ENCODE data around the gene DACT2.

Gene DACT2

DNA sequence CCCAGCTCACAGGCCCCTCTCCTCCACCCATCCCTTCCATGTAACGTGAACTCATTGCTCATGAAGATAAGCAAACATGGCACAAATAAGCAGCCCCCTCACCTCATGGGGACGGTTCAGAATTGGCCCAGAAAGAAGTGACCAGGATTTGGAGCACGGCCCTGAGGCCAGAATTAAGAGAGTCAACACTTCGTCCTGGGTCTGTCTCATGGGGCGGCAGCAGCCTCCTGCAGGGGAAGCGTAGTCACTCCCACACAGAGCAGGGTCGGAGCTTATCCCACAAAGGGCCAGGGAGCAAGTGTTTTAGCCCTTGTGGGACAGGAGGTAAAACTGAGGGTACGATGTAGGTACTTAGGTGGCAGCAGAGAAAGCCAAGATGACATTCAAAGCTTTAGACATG is 28.6 kb upstream of the DACT2 start:
- DNase-seq (ENCODE audit: low read depth), result no peak

DNA sequence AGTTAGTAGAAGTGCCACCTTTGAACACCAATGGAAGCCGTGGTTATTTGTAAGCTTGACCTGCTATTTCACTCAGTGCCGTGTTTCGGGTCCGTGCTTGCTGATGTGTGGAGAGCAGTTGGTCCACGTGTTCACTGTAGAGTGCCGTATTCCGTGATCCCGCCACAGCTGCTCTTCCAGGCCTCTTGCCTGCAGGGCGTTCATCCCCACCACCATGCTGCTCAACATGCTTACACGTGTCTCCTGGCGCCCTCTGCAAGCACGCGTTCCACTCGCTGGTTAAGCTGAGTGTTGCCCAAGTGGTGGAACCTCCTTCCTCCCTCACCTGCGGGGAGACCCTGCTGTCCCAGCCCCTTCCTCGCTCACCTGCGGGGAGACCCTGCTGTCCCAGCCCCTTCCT is 28.0 kb upstream of the DACT2 start:
- DNase-seq (ENCODE audit: low read depth), result no peak

DNA sequence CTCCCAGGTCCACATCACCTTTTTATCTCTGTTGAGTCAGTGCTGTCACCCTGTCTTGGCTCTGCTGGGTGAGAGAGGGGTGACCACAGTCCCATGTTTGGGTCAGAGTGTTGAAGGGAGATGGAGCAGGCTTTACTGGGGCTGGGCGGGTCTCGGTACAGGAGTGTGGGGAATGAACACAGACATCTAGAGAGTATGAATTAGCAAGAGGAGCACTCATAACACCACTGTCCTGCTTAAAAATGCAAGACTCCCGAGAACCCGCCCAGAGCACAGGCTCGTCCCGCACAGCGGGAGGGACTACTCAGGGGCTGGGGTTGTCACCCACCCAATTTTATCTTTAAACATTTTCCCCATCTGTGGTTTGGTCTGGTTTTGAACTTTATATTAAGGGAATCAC is 27.5 kb upstream of the DACT2 start:
- no peak for DNase-seq (ENCODE audit: low read depth)

DNA sequence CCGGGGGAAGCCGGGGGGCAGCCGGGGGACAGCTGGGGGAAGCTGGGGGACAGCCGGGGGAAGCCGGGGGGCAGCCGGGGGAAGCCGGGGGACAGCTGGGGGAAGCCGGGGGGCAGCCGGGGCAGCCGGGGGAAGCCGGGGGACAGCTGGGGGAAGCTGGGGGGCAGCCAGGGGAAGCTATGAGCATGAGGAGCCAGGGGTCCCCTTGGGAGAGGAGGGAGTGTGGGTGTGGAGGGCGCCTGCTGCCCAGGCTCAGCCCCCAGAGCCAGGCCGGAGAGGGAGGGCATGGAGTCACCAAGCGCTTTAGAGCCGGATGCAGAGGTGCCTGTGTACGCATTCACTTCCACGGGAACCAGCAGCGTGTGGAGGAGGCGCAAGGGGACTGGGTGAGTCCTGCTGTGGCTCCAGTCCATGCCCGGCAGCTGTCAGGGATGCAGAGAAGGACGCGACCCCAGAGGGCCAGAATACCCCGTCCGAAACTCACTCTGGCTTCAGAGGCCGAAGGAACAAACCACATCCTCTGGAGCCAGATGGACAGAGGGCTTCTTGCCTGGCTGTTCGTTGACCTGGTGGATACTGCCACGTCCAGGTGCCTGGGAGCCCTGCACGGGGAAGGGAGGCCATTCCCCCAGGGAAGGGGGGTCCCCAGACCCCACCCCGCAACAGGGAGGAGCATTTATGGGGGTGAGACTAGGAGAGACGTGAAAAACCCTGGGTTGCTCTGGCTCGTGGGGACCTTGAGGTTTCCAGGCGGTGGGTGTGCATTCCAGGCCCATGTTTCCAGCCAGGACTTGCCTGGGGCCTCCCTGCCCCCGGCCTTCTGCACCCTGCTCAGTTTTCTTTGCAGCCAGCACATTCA is 26.5 kb upstream of the DACT2 start:
- DNase-seq (ENCODE audit: low read depth), result no peak

DNA sequence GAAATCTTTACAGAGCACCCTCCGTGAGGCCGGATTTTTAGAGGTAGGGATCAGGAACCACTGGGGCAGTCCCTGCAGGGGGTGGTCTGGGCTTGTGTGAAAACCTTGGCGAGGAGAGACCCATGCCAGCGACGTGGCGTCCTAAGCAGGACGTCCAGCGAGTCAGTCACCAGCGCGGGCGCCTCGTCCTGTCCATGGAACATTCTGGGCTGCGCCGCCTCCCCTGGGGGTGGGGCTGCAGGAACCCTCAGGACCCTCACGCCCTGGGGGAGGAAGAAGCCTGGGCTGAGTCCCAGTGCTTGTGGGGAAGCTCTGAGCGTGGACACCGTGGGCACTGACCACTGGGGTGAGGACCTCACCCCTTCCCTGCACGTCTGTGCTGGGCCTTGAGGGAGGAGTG is 25.7 kb upstream of the DACT2 start:
- no peak for DNase-seq (ENCODE audit: low read depth)

DNA sequence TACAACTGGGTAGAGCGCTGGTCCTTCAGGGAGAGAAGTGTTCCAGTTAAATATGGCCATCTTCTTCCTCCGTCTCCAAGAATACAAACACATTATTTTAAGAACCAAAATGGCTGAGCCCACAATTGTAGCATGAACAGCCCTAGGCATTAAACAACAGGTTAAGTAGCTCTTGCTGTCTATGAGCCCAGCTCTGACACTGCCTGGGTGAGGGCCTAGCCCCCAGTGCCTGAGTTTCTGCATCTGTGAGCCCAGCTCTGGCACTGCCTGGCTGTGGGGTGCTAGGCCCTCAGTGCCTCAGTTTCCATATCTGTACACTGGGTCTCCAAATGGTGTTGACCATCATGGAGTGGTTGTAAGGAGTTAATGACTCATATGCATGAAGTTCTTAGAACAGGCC is 24.8 kb upstream of the DACT2 start:
- DNase-seq (ENCODE audit: low read depth), result no peak

DNA sequence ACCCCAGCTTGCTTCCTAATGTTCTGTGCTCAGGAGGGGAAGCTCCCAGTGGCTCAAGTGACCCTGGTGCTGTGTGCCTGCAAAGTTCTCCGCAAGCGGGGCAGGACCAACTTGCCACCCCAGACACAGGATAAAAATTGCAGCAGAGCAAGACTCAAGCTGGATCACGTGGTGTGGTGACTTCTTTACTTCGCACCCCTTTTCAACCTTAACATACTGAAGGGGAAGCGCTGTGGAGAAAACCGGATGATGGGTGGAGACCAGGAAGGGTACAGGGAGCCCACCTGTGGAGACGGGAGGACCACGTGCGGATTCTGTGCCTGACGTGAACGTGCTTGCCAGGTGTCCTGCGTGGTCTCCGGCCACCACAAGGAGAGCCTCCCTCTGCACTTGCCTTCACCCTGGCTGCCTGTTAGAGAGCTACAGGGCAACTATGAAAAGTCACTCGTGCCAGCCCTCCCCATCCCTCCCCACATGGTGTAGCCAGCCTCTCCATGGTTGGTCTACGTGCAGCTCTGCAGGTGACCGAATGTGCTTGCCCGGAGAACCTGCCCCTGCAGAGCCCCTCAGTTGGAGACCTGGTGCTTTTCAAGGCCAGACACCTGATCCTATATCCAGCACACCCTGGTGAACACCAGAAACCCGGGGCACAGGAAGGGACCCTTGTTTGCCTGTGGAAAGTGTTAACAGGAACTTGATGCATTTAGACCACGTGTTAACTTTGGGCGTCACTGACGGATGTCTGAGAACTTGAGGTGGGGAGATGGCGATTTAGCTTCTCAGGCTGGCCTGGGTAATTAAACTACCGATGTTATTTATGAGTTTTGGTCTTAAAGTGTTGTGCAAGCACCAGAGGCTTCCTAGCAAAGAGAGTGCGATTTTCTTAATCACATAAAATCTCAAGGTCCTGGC is 23.9 kb upstream of the DACT2 start:
- DNase-seq (ENCODE audit: low read depth), result no peak

DNA sequence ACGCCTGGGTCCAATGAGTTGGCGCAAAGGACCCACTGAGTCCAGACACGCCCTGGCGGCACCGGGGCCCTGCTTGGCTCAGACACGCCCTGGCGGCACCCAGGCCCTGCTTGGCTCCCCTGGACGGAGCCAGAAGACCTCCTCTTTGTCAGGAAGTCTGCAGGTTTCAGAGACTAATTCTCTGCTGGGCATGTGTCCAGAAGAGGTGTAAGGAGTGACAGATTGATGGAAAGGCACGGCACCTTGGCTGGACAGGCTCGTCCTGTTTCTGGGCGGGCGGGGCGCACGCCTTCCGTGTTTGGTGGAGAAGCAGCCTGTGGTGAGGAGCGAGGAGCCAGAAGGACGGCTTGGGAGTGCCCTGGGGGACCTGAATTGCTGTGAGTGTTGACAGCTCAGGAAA is 23.1 kb upstream of the DACT2 start:
- no peak for DNase-seq (ENCODE audit: low read depth)

DNA sequence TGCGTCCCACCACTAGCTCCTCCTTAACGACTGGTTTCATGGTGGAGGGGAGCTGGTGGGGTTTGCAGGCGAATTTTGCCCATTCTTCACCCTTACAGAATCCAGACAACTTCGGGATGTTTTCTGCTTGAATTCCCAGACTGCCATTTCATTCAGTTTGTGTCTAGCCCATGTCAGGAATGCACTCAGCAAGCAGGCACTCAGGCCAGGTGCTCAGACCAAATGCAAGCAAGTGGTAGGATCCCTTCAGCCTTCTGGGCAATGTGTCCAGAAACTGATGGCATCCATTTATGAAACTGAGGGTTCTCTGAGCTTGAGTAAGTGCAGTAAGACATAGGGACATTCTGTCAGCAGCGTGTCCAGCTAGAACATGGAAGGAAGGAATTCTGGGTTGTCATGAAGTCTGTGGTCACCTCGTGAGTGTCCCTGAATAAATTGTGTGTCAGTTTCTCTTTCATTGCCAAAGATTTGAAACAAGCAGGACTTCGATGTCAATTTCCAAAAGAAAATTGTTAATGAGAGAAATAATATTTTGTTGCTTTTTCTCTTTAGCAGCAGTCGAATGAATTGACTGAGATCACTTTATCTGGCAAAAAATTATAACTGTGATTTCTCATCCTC is 21.8 kb upstream of the DACT2 start:
- DNase-seq (ENCODE audit: low read depth), result no peak

DNA sequence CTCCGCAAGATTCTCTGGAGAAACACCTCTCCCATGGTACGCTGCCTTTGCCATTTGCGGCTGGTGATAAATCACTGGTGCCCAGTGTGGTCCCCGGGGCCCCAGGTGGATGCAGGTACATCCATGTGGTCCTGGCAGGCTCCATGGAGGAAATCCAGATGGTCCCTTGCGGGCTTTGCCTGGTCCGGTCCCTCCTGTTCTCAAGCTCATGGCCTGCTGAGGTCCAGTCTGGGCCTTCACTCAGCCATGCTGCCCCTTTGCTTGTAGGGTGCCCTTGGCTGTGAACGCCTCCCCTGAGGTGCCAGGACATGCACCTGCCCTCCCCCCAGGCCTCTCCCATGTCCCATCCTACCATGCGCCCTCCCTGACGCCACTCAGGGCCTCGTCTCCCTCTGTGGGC is 21.2 kb upstream of the DACT2 start:
- no peak for DNase-seq (ENCODE audit: low read depth)

DNA sequence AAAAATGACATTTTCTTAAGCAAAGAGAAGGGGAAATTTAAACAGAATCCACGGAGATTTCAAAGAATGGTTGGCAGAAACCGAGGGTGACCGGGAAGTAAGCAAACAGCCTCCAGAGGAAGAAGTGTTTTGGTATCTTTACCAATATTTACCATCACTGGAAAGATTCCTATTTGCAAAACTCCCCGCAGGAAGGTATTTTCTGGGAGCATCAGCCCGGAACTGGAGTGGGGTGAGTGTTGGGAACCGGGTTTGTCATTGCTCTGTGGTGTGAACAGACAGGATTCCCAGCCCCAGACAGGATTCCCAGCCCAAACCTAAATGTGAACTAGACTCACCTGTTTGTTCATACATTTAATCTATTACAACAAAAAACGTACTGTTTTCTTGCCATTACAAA is 19.2 kb upstream of the DACT2 start:
- no peak for DNase-seq (ENCODE audit: low read depth)

DNA sequence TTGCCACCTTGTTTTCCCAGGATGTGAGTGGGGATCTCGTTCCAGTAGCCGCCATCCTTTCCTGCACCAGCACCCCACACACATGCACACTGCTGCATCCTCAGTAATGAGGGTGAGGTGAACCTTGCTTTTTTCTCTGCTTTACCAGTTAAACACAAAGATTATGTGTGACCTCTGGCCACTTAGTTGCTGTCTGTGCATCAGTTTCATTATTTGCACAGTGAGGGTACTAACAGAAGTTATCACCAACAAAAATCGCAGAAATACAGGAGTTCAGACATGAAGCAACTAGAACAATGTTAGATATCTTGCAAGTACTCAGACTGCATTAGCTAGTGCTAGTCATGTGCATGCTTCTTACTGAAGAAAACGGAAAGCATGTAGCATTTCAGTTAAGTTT is 17.4 kb upstream of the DACT2 start:
- no peak for DNase-seq (ENCODE audit: low read depth)

DNA sequence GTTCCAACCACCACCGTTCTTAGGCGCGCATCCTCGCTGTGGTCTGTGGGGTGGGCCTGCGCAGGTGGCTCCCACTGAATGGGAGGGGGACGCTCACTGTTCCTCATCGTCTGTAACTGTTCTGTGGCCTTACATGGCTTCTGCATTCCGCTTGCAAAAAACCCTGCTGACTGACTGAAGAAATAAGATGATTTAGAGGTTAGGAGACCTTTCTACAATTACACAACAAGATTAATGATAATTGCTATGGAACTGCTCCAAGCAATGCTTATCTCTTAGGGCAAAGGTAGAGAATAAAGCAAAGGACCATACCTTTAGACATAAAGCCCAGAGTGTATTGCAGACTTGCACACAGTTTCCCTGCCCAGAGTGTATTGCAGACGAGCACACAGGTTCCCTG is 14.4 kb upstream of the DACT2 start:
- no peak for DNase-seq (ENCODE audit: low read depth)

DNA sequence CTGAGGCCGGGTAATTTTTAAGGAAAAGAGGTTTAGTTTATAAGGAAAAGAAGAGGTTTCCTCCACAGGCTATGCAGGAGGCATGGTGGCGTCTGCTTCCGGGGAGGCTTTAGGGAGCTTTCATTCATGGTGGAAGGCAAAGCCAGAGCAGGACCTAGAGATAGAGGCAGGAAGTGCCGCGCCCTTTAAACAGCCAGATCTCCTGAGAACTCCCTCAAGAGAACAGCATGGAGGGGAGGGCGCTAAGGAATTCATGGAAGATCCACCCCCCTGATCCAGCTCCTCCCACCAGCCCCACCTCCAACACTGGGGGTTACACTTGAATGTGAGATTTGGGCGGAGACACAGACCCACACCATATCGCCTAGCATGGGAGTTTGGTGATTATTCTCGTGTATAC is 13.9 kb upstream of the DACT2 start:
- DNase-seq (ENCODE audit: low read depth), result no peak

DNA sequence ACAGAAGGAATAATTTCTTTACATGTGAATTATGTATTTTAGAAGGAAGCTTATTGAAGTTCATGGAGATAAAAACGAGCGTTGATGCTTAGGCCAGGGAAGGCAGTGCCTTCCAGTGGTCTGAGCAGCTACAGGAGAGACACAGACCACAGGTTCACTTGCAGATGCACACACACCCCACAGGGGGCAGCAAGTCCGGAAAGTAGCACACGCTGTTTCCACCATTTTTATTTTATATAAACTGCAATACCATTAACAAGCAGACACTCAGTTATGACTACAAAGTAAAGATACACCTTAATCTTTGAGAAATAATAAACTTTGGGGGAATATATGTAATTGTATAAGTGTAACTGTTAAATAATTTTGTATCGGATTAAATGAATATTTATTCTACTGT is 13.5 kb upstream of the DACT2 start:
- DNase-seq (ENCODE audit: low read depth), result no peak

DNA sequence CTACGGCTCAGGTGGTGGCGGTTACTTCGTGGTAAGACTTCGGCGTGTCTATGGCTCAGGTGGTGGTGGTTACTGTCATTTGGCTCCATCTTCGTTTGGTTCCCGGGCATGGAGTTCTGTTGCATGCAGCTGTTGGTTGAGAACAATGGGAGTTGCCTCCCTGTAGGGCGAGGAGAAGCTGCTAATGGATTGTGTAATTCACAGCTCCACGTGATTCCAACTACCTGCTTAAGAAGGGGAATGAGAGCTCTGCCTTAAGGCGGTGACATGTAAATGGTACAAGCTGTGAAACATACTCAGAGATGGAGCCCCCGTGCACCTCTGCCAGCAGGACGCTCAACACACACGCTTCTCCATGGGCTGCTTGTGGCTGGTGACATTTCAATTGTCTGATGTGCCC is 12.4 kb upstream of the DACT2 start:
- no peak for DNase-seq (ENCODE audit: low read depth)

DNA sequence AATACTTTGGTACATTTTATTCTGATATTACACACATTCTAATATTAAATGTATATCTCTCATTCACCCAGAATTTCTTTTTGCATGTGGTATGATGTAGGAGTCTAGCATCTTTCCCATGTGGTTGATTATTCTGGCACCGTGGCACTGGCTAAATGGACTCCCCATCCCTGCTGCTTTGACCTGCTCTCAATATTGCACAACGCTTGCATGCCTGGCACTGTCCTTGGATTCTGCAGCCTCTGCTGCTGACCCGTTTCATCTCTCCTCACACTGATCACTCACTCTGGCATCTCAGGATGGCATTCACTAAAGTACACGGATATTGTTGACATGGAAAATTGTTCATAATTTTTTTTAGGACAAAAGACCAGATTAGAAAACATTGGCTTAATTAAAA is 11.5 kb upstream of the DACT2 start:
- no peak for DNase-seq (ENCODE audit: low read depth)

DNA sequence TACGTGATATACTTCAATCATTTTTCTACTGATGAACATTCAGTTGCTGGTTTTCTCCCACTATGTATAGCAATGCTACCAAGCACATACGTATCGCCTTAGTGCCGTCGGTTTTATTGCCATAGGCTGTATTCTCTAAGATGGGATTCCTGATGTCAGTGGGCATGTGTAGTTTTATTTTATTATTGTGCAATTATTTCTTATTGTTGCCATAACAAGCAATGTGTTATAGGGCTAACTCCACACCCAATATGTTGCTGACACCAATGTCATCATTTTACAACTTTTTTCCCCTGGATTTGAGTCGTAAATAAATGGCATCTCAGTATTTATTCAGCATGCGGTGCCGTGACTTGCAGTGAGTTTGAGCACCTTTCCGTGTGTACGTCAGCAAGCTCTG is 10.8 kb upstream of the DACT2 start:
- no peak for DNase-seq (ENCODE audit: low read depth)

DNA sequence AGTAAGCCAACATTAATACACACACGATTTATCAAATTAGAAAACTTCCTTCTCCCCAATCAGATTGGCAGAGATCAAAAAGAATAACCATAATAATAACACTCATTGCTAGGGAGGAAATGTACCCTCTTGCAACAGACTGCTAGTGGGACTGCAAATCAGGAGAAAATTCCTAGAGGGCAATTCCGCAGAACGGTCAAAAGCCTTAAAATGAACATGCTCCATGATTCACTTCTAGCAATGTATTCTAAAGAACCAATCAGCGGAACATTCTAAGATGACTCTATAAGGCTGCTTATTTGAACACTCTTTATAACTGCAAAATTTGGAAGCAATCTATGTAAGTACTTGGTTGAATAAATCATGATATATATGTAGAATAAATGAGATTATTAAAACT is 8.5 kb upstream of the DACT2 start:
- no peak for DNase-seq (ENCODE audit: low read depth)

DNA sequence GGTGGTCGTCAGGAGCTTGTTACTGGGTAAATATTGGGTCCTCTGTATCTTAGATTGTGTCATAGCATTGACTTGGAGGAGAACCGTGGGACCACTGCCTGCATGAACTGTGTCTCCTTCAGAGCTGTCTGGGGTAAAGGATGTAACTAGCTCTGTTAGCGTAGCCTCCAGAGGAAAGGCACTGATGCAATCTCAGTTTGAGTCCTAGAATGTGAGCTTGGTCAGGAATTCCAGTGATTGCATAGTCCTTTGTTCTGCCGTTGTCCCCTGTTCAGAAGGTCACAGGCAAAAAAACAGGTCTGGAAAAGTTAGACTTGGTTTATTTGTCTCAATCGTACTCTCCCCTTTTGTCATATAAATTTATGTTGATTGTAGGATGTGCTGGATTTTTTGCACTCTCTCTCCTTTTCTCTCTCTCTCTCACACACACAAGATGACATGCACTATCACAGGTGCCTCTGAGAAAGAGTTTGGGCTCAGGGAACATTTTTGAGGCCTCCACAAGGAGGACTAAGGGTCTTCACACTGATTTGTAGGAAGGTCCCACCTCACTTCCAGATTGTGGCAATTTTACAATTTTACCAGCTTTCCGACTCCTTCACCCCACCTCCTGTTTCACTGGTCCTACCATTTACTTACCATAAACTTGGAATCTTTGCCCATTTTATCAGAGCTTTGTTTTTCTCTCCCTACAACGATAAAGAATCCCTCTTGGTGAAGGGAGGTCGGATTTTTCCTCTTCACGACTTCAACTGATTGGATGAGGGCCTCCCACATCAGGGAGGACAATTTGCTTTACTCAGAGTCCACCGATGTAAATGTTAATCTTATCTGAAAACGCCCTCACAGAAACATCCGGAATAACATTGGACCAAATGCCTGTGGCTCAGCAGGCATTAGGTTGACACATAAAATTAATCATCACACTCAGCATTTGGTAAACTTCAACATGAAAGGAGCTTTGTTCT is 7.0 kb upstream of the DACT2 start:
- DNase-seq (ENCODE audit: low read depth), result no peak

DNA sequence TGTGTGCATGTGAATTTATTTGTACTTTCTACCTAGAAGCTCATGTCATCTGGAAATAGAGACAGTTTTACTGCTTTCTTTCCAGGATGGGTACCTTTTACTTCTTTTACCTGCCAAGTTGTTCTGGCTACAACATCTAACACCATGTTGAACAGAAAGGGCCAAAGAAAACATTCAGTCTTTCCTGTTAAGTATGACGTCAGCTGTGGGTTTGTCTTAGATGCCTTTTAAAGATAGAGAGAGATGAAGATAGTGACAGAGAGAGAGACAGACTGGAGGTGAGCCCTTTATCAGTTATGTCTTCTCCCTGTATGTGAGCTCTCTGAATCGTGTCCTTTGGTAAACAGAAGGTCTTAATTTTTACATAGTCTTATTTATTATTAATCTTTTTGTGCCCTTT is 3.4 kb upstream of the DACT2 start:
- DNase-seq (ENCODE audit: low read depth), result no peak

DNA sequence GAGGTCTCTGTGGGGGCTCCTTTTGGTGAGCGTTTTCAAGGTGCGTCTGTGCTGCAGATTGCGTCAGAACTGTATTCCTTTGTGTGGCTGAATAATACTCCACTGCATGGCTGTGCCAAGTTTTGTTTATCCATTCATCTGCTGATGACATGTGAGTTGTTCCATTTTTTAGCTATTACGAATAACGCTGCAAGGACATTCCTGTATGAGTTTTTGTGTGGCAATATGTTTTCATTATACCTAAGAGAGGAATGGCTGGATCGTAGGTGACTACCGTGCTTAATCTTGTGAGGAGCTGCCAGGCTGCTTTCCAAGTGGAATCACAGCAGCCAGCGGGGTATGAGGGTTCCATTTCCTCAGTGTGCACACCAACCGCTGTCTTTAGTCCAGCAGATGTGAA is 1.1 kb upstream of the DACT2 start:
- DNase-seq (ENCODE audit: low read depth), result no peak

Data from HS-5 (cell line).